NCI-H146 (cell line): ENCODE data around the gene BTBD1.

Experiments
- DNase-seq: peaks from one replicate; lab custom pipeline; 2025; lab: John Stamatoyannopoulos, UW

BTBD1 gene

DNA sequence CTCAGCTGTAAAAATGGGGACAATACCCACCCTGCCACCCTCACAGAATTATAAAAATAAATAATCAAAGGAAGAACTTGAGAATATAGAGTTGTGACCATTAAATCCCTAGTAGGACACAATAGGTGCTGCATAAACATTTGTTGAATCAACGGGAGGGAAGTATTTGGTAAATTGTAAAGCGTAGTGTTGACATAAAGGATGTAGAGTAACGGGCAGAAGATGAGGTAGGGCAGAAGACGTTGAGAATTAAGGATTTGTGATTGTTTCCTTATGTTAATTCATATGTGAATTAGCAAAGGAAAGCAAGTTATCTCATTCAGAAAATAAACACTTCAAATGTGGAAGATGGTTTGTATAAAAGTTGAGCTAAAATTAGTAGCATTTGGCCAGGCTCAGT lies 73.9 kb downstream of the BTBD1 start:
- no peak for DNase-seq

DNA sequence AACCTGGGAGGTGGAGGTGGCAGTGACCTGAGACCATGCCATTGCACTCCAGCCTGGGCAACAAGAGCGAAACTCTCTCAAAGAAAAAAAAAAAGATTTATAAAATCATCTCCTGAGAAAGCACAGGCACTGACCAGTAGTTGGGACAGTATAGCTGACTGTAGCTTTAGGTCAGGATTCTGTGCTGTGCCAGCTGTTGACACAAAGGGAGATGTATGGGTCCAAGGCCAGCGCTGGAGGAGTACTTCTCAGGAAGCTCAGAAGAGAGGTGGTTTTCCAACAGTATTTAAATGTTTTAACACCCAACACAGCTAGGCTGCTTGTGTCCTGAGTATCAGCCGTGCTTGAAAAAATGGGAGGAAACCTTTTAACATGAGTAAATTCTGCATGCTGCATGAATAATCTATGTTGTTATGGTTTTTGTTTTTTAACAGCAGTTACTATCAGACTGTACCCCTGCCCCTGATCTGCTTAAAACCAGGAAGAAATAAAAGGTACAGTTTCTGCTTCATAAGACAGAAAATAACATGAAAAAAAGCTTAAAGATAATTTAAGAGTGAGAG lies 74.5 kb downstream of the BTBD1 start:
- DNase-seq = no peak

DNA sequence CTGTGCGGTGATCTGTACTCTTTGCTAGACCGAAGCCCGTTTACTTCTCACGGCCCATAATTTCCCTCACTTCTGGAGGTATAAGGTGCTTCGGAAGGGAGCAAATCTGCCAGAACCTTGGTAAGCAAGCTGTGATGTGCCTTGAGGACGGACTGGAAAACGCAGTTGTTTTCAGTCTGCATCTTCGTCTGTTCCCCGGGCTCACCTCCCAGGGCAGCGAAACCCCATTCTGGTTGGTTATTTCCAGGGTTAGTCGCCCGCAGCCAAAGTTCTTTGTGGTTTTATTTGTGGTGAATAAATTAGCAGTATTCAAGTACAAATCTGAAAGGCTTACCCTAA lies 80.6 kb downstream of the BTBD1 start:
- peak; percentile 31 for DNase-seq

DNA sequence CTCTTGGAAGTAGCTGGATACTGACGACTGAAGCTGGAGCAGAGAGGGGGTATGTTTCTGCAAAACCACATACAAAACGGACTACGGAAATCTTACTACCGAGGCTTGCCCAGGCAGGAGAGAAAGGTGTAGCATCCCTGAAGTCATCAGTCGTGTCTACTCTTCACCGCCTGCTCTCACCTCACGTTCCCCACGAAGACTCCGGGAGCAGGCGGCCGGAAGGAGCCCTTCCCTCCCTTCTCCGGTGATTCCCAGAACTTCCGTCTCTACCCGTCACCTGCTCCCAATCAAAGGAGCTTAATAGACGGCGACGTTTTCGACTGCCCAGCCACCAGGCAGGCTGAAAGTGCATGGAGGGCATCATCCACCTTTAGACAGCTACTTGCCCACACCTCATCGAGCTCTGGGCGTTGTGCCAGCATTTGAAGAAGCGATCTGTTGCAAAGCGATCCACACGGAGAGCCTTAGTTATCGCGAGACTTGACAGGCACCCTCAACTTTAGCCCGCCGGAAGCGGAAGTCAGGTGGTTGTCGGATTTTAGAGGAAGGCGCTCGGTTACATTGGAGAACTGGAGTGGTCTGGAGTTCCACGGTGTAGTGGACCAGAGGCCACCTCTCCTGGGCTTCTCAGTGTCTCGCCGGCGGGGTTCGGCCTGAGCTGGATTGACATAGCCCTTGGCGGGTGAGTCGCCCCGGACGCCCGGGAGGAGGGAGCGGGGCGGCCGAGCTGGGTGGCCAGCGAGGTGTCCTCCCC lies 81.2 kb downstream of the BTBD1 start, which contains the start of gene RAMAC:
TSS of gene RAMAC (plus strand) at position 523 of the 754 bp plus-strand sequence. CDS start 2,809 bp downstream, outside the sequence.
- DNase-seq = peak; percentile 91

DNA sequence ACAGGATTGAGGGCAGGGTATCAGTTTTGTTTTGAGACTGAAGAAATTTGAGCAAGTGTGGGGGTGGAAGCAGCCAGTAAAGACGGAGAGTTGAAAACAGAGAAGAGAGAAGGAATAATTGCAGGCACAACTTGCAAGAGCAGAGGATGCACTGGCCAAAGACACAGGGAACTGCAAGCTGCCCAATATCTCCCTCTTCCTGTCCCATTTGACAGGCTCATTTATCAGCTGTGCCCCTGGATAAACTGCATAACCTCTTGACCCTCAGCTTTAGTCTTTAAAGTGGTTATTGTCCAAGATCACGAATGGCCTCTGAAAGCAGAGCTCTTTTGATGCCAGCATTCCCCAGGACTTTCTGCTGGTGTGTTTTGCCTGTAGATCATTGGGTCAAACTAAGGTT lies 86.1 kb downstream of the BTBD1 start:
- DNase-seq = no peak

DNA sequence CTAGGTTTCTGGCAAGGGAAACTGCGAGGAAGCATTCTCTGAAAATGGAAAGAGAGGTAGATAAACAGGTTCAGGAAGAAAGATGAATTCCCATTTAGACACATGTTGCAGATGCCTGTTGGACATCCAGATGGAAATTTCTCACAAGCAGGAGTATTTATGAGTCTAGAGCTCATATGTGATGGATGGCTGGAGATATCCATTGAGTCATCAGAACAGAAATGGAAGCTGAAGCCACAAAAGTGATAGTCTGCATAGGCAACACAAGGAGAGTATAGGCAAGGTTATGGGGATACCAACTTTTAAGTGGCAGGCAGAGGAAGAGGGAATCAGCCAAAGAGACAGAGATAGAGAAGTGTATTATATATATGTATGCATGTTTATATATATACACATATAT lies 87.3 kb downstream of the BTBD1 start:
- DNase-seq = no peak

DNA sequence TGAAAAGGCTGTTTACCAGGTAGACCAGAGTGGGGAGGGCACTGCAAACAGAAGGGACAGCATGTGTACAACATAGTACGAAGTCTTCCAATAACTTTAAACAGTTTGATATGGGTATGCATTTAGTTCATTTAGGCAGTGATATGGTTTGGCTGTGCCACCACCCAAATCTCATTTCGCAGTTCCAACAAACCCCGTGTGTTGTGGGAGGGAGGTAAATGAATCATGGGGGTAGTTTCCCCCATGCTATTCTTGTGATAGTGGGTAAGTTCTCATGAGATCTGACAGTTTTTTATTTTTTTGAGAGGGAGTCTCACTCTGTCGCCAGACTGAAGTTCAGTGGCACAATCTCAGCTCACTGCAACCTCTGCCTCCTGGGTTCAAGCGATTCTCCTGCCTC lies 88.6 kb downstream of the BTBD1 start:
- DNase-seq = no peak

DNA sequence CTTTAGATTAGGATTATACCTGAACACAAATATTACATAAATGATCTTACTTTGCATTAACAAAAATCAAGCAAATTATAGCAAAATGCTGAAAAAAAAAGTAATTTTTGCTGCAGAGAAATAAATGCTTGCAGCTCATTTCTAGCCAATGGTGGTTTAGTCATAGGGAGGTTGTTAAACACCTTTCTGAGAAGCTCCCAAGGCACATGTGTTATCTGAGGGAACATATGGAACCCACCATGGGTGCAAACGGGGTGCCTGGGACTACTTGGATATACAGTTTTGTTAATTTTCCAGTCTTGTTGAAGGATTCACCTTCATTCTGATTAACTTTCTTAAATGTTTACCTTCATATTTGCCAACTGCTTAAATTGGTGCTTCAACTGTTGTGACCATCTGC lies 90.0 kb downstream of the BTBD1 start:
- DNase-seq = no peak

DNA sequence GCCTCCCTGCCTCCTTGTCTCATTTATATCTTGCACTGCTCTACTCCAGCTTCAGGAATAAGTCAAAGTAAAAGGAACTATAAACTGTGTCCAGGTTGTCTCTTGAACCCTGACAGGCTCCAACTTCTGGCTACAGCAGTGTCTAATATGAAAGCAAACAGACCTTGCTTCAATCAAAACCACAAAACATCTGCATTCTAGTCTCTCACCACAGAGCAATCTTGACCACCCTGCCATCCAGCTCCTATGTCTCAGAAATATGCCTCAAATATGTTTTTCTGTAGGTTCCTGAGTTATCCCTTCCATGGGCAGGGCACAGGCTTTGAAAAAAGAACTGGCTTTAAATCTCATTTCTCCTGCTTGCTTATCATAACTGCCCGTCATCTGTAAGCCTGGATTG lies 94.1 kb downstream of the BTBD1 start:
- DNase-seq = no peak

DNA sequence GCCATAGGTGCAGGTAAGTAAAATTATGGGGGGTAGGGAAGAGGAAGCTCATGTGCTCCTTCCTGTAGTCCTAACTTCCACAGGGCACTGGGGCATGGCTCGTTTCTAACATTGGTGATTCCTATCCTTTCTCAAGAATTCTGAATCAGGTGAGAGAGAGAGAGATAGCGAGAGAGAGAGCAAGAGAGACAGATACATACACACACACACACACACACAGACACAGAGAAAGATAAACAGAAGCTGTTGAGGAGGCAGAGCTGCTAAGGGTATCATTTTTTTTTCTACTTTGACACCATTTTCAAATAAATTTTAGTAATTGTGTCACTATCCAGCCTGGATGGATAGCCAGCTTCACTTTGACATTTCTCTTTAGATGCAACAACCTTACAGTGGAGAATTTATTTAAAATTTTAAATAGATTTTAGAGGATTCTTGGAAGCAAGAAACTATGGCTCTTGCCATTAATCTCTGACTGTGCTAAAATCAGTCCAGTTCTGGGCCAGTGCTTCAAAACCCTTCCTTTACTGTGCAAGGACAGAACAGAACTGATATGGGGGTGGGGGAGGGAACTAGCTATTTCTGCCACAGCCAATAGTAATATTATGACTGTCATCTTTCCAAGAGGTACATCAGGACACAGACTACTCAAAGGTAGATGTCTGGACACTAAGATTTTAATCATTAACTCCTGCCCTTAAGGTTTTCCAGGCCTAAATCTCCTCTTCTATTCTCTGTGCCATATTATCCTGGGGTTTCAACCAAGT lies 95.7 kb downstream of the BTBD1 start:
- DNase-seq = no peak

DNA sequence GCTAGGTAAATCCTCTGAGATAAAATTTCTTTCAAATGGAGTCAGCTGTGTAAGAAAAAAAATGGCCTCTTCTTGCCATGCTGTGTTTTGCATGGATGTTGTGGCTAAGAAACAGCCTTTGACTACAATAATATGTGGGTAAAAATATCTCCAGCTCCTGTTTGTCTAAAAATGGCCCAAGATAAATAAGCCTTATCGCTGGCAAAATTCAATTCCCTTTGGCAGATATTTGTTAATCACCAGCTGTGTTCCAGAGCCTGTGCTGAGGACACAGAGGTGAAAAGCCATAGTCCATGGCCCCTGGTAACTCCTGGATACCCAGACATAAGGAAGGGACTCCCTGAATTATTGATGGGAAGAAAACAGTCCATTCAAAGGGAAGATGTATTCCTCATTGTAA lies 96.4 kb downstream of the BTBD1 start:
- no peak for DNase-seq

DNA sequence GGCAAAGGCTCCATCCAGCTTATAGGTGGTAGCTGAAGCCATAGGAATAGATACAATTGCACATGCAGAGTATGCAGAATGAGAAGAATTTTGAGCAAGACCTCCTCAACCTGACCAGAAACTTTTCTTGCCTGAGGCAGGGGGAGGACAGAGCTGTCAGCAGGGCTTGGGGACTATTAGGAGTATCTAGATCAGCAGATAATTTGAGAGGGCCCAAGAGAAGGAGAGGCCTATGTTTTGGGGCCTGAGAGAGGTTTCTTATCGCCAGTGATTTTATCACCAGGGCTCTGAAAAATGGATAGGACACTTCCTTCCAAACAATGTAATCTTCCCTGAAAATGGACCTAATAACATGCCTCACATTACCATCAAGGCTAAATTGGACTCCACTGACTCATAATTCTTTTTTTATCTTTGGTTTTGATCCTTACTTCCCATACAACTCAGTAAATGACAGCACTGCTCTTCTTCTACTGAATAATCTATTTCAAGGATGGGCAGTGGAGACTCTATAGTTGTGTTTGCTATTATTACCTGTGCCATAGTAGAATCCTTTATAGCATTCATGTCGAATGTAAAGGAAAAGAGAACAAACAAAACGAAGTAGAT lies 96.9 kb downstream of the BTBD1 start:
- no peak for DNase-seq

DNA sequence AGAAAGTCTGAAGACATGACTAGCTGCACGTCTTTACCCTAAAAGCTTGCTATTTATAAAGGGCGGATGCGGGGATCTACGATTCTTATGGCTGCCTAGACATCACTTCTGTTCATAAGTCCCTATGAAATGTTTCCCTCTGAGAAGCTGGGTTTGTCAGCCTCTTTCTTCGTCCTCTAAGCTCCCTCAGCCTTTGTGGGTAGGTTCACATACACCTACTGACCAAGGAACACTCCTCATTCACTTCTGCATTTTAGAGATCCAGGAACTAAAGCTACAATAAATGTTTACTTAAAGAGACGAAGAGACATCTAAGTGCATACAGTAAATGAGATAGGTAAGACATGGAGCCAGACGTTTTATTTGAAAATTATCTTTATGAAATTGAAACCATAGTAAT lies 97.7 kb downstream of the BTBD1 start:
- DNase-seq = no peak

DNA sequence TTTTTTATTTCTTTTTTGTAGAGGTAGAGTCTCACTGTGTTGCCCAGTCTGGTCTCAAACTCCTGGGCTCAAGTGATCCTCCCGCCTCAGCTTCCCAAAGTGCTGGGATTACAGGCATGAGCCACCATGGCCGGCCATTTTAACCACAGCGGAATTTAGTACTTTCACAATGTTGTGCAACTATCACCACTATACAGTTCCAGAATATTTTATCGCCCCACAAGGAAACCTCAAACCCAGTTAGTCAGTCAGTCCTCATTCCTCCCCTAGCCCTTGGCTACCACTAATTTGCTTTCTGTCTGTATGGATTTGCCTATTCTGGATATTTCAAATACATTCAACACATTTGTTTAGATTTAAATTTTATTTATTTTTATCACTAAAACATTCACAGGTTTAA lies 99.0 kb downstream of the BTBD1 start:
- no peak for DNase-seq

DNA sequence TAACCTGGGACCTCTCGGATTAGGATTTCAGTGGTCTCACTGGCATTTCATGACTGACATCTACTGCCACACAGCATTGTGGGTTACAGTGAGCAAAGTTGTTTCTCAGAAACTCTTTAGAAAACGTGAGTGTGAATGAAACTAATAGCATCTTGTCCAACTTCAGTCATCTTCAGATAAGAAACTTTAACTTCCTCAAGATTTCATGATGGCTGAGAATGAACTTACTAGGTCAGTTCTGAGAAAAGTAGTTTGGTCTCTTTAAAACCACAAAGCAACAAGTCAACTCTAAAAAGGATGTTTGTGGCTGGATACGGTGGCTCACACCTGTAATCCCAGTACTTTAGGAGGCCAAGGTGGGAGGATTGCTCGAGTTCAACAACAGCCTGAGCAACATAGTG lies 100.4 kb downstream of the BTBD1 start:
- no peak for DNase-seq
